ENCODE data around the gene DBX2. TPM values are rescaled to one million over a fixed set of nuclear protein-coding genes. Genes with fewer than 3 reads are reported as not detected.

Gene DBX2
- total and polyA plus RNA-seq, 2 of the 4 experiments (the other 2 are of a cell fraction) = not detected

DNA sequence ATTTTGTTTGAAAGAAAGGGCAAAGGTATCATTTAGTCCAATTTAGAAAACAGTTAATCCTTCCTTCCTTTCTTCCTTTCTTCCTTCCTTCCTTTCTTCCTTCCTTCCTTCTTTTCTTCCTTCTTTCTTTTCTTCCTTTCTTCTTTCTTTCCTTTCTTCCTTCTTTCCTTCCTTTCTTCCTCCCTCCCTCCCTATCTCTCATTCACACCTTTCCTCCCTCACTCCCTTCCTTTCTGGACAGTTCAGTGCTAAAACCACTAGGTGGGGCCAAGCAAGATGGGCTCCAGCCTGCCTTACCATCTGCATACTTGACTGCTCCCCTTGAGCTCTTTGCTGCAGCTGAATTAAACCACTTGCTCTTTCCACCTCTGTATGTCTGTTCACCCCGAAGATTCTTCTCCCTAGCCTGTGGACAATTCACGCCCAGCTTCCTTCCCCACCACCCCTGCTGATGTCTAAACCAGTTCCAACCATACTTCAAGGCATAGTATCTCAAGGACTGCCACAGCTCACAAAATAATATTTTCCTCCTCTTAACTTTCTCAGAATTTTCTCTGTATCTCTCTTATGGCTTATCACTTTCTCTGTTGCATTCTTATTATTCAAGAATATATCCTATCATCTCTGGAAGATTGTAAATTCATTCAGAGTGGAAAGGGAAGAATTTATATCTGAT, 78.0 kb downstream of the DBX2 start:
- Histone ChIP-seq H3K23ac (ENCODE audit: low read depth, low read length) (no peak overlapping the region), H2AK9ac (replicated peaks; ENCODE audit: low read depth, low read length, poor library complexity) (no peak overlapping the region), H3K4me2 (ENCODE audit: low read depth, low read length) (no peak overlapping the region), H2AFZ (replicated peaks; ENCODE audit: low read length, poor library complexity) (no peak overlapping the region), H3K4me1 (ENCODE audit: control insufficient read depth, insufficient read depth, low read length) (no peaks in the 10 kb centered on the region), H3K27me3 (ENCODE audit: control insufficient read depth, insufficient read depth, low read length) (no peaks in the 10 kb centered on the region), H2BK15ac (ENCODE audit: low read depth, low read length) (no peak overlapping the region), H2BK5ac (ENCODE audit: low read depth, low read length, poor library complexity, severe bottlenecking) (no peak overlapping the region), H2AK5ac (ENCODE audit: low read depth, low read length) (no peak overlapping the region), H4K5ac (ENCODE audit: low read depth, low read length) (no peak overlapping the region), H3K4ac (ENCODE audit: low read depth, low read length) (no peak overlapping the region), H3K9ac (ENCODE audit: low read depth, low read length) (no peak overlapping the region), H3K27ac (ENCODE audit: insufficient read depth, low read length) (no peak overlapping the region), H3K56ac (ENCODE audit: extremely low read depth, insufficient read depth, low read length) (no peak overlapping the region), H3K9me1 (ENCODE audit: insufficient read depth, low read length) (no peaks in the 10 kb centered on the region), H2BK120ac (ENCODE audit: low read depth, low read length) (no peak overlapping the region), H2BK20ac (ENCODE audit: low read depth, low read length) (no peak overlapping the region), H3K14ac (replicated peaks; ENCODE audit: low read depth, low read length) (no peak overlapping the region), H3K9me3 (ENCODE audit: control insufficient read depth, insufficient read depth, low read length) (no peaks in the 10 kb centered on the region), H4K8ac (ENCODE audit: low read depth in 2 of 2, low read length in 2 of 2) (no peak overlapping the region), H4K91ac (ENCODE audit: insufficient read depth, low read depth, low read length) (no peak overlapping the region), H3K79me1 (ENCODE audit: low read depth in 1 of 2, low read length in 2 of 2) (no peaks in the 10 kb centered on the region), H3K36me3 (ENCODE audit: control insufficient read depth, insufficient read depth, low read length) (no peaks in the 10 kb centered on the region), H3K4me3 (ENCODE audit: insufficient read depth, low read depth, low read length) (no peak overlapping the region), H3K18ac (ENCODE audit: low read depth, low read length) (no peak overlapping the region), H4K20me1 (ENCODE audit: insufficient read depth, low read length) (no peaks in the 10 kb centered on the region)
- dilution Hi-C loops (cut with HindIII; ENCODE audit: low sequenced_read_pairs, unreplicated experiment) (no loop called here), in situ Hi-C loops (cut with MboI; ENCODE audit: low sequenced_read_pairs) (no loop called here), intact Hi-C loops (cut with micrococcal nuclease) (loop anchor here (5.0 kb wide), 1 partner anchor 149 kb away; no protein-coding TSS in a partner anchor)
- ChIA-PET CTCF (interaction anchor here (1.3 kb wide), 1 partner anchor 9 kb away, joined by 3 read pairs; no protein-coding TSS in a partner anchor), POLR2A (ENCODE audit: unreplicated experiment) (no interaction called here)
- ATAC-seq (ENCODE audit: low read depth) (no peak), DNase-seq (no peak)
- no TSS peak for BruUV-seq (replicated peaks)
- 0% methylated on average over 2 of the region's 2 CpGs; no CpG with 5 or more reads in 1 of the 2 experiments for WGBS, 2 experiments (ENCODE audit: extremely low coverage in 2 of 2, insufficient read length in 1 of 2)
- TF ChIP-seq SMC3 (IDR thresholded peaks at IDR 0.05; ENCODE audit: low read depth, low read length) (no peak), FOS (IDR thresholded peaks at IDR 0.05; ENCODE audit: low read depth, low read length) (no peak), CEBPB (IDR thresholded peaks at IDR 0.05; ENCODE audit: low read depth, low read length) (no peak), NFE2L2 (IDR thresholded peaks at IDR 0.05; ENCODE audit: low read depth, low read length) (no peak), MXI1 (IDR thresholded peaks at IDR 0.05; ENCODE audit: borderline replicate concordance, low read depth, low read length) (no peak), MAZ (IDR thresholded peaks at IDR 0.05; ENCODE audit: borderline replicate concordance, low read depth, low read length) (no peak), RFX5 (IDR thresholded peaks at IDR 0.05; ENCODE audit: low read depth, low read length) (no peak), RCOR1 (IDR thresholded peaks at IDR 0.05; ENCODE audit: insufficient replicate concordance, low read length) (no peak), USF2 (IDR thresholded peaks at IDR 0.05; ENCODE audit: low read depth, low read length) (no peak), MAFK (IDR thresholded peaks at IDR 0.05; ENCODE audit: low read depth, low read length) (no peak), POLR2A (IDR thresholded peaks at IDR 0.05; ENCODE audit: low read depth, low read length) (no peak), ELK1 (IDR thresholded peaks at IDR 0.05; ENCODE audit: borderline replicate concordance, low read depth, low read length) (no peak), BHLHE40 (IDR thresholded peaks at IDR 0.05; ENCODE audit: low read depth, low read length) (no peak)
- TF ChIP-seq, protein P1, sequence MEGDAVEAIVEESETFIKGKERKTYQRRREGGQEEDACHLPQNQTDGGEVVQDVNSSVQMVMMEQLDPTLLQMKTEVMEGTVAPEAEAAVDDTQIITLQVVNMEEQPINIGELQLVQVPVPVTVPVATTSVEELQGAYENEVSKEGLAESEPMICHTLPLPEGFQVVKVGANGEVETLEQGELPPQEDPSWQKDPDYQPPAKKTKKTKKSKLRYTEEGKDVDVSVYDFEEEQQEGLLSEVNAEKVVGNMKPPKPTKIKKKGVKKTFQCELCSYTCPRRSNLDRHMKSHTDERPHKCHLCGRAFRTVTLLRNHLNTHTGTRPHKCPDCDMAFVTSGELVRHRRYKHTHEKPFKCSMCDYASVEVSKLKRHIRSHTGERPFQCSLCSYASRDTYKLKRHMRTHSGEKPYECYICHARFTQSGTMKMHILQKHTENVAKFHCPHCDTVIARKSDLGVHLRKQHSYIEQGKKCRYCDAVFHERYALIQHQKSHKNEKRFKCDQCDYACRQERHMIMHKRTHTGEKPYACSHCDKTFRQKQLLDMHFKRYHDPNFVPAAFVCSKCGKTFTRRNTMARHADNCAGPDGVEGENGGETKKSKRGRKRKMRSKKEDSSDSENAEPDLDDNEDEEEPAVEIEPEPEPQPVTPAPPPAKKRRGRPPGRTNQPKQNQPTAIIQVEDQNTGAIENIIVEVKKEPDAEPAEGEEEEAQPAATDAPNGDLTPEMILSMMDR (conservative IDR thresholded peaks at IDR 0.05; ENCODE audit: low read depth, low read length) = no peak; the same call in 1 of the 2 replicates

All from IMR-90 (cell line).